Right lobe of liver (tissue), 6 donors: ENCODE results near the gene AQP12A. TPM values are rescaled to one million over a fixed set of nuclear protein-coding genes. Genes with fewer than 3 reads are reported as not detected.

Experiments
- ATAC-seq, 4 donors: fragments of 200-7000 bp; cut with Tn5 transposase; one replicate each; pipeline ENCODE4 v1.9.1; 2020; ENCODE audit warnings: mild to moderate bottlenecking in 4 of 4, moderate library complexity in 4 of 4
- DNase-seq, 3 donors: peaks; one replicate each; pipeline ENCODE4 v3.0.0-alpha.2; 2020
- H3K27ac ChIP-seq, 3 donors: fragments of 200-600 bp; one replicate each; pipeline ENCODE4 v1.8.0; 2022
- H3K27me3 ChIP-seq, 2 donors: fragments of 200-600 bp; one replicate each; pipeline ENCODE4 v1.8.0; 2022
- H3K36me3 ChIP-seq, 4 donors: fragments of 200-600 bp; sonication (generic) in 1 of 4; one replicate each; pipeline versions ENCODE4 v1.5.1 to v1.8.0; 2017 to 2022; ENCODE audit warnings: control low read depth in 1 of 4
- H3K4me1 ChIP-seq, 4 donors: fragments of 200-600 bp; sonication (generic) in 1 of 4; one replicate each; pipeline versions ENCODE4 v1.5.1 to v1.8.0; 2017 to 2022; ENCODE audit warnings: control low read depth in 1 of 4
- H3K4me3 ChIP-seq, 3 donors: fragments of 200-600 bp; one replicate each; pipeline ENCODE4 v1.8.0; 2022
- H3K9me3 ChIP-seq, 4 donors: fragments of 200-600 bp; sonication (generic) in 1 of 4; one replicate each; pipeline versions ENCODE4 v1.5.1 to v1.8.0; 2017 to 2022; ENCODE audit warnings: control low read depth in 1 of 4
- POLR2A ChIP-seq: fragments of 450-650 bp; IDR thresholded peaks from one replicate; pipeline ENCODE4 v1.6.1; 2017; ENCODE audit warnings: antibody characterized with exemption, mild to moderate bottlenecking
- WGBS: methylation state at CpG from one replicate; pipeline ENCODE4 v1.1.6; 2018; ENCODE audit warnings: low coverage, low lambda C conversion rate; ENCODE audit not compliant: insufficient coverage; ENCODE audit errors: missing lambda C conversion rate; 5-methylcytosine and 5-hydroxymethylcytosine counted together
- intact Hi-C, 2 donors: fragments of 100-400 bp; cut with DNase I; formaldehyde crosslinking; loops; one replicate each; pipeline versions ENCODE4 v1.11.2 to v1.14.1; 2022
- total RNA-seq, 6 experiments: library from RNA; depleted of rRNA in 2 of 6; stranded (reverse); fragments of >200 nt in 2 of 6; fragmentation: NEBNext Ultra II Directional in 3 of 6; extraction: Animal tissue kit (Norgen Biotek cat#: 25700) in 3 of 6; gene quantifications; one replicate each; pipeline versions ENCODE4 v1.1.0 to v1.2.4, GENCODE V29; 2016 to 2023
- TF ChIP-seq, protein P1 (sequence below), 4 donors: fragments of 200-600 bp in 3 of 4; fragments of 450-650 bp in 1 of 4; IDR thresholded peaks; one replicate each; pipeline versions ENCODE4 v1.5.1 to v1.8.0; 2016 to 2022; ENCODE audit warnings: antibody characterized with exemption in 4 of 4, mild to moderate bottlenecking in 2 of 4
- donor health status: DM: no; HTN: yes; CAD: no.
- donor health status: DM: no; HTN: no; CAD: no.
- donor health status: DM: no; HTN: no; CAD: no.
- donor health status: DM: no; HTN: yes; CAD: no.
- donor health status: DM: no; HTN: yes; CAD: no.

Gene AQP12A
- total RNA-seq, 6 experiments from 2014 or later, result not detected

DNA sequence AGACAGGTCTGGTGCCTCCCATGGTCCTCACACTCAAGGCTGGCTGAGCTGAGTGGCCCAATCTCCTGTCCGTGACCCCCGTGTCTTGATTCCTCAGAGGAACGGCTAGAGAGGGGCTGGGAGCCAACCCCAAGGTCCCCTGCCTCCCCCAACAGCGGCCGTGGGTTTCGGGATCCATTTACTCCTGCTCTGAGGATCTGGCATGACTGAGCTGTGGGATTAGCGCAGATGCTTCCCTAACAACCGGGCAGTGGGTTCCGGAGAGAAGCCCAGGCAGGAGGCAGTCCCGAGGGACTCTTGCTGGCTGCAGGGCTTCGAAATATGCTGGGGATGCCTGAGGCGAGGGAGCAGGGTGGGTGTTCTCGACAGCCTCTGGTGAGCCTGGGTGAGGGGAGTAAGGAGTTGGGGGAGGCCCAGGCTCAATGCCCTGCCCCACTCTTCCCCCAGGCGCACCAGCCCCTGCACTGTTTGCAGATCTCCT is 47.5 kb upstream of the AQP12A start:
- DNase-seq (peak in 1 of 3 donors; percentile 36), ATAC-seq (no peak)
- no peak overlapping the region for H3K4me3 ChIP-seq
- H3K27ac ChIP-seq, result no peak overlapping the region
- no peaks in the 10 kb centered on the region for H3K36me3 ChIP-seq
- H3K9me3 ChIP-seq, result no peaks in the 10 kb centered on the region
- intact Hi-C loops, result no loop called here
- no peak for TF ChIP-seq POLR2A
- TF ChIP-seq, protein P1, sequence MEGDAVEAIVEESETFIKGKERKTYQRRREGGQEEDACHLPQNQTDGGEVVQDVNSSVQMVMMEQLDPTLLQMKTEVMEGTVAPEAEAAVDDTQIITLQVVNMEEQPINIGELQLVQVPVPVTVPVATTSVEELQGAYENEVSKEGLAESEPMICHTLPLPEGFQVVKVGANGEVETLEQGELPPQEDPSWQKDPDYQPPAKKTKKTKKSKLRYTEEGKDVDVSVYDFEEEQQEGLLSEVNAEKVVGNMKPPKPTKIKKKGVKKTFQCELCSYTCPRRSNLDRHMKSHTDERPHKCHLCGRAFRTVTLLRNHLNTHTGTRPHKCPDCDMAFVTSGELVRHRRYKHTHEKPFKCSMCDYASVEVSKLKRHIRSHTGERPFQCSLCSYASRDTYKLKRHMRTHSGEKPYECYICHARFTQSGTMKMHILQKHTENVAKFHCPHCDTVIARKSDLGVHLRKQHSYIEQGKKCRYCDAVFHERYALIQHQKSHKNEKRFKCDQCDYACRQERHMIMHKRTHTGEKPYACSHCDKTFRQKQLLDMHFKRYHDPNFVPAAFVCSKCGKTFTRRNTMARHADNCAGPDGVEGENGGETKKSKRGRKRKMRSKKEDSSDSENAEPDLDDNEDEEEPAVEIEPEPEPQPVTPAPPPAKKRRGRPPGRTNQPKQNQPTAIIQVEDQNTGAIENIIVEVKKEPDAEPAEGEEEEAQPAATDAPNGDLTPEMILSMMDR (IDR thresholded peaks at IDR 0.05), result no peak
- H3K27me3 ChIP-seq, result no peaks in the 10 kb centered on the region
- WGBS, result 0% methylated on average over 1 of the region's 14 CpGs
- H3K4me1 ChIP-seq, result no peaks in the 10 kb centered on the region

DNA sequence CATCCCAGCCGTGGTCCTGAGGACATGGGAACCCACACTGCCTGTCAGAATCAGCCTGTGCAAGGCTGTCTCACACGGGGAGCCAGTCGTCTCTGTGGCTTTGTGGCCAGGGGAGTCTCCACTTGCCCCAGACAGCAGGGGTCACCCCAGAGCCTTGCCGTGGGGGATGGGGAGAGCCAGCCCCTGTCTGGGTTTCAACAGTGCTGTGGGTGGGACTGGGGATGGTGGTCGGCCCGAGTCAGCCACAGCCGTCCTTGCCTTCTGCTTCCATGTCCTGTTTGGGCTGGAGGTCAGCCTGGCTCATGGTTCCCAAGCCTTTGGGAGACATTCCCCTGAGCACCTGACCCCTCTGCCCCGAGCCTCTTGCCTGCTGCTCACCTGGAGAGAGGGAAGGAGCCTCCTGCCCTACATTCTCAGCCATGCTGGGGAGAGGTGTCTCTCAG is 46.8 kb upstream of the AQP12A start:
- intact Hi-C loops, result no loop called here
- no peak for ATAC-seq
- H3K27ac ChIP-seq, result no peak overlapping the region
- no peaks in the 10 kb centered on the region for H3K9me3 ChIP-seq
- H3K4me3 ChIP-seq, result no peak overlapping the region
- TF ChIP-seq POLR2A, result no peak
- TF ChIP-seq, protein P1 (IDR thresholded peaks at IDR 0.05), result no peak
- peak in 1 of 3 donors; percentile 36 for DNase-seq
- no peaks in the 10 kb centered on the region for H3K4me1 ChIP-seq
- no peaks in the 10 kb centered on the region for H3K27me3 ChIP-seq
- no CpG with 5 or more reads among the region's 8 CpGs for WGBS
- no peaks in the 10 kb centered on the region for H3K36me3 ChIP-seq

DNA sequence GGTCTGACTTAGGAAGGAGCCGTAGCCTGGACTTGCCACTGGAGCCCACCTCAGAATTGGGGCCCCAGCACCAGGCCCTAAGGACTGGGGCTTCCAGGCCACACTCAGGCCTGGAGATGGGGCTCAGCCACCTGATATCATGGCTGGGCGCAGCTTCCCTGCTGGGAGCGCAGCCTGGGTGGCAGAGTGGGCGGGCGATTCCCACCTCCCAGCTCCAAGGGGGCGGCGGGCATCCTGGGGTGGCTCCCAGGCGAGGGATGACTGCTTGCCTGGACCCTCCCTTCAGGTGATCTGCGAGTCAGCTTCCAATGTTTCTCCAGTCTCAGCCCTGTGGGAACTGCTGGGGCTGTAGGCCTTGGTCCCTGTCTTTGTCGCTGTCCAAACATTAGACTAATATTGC is 46.3 kb upstream of the AQP12A start:
- H3K36me3 ChIP-seq, result no peaks in the 10 kb centered on the region
- H3K27me3 ChIP-seq, result no peaks in the 10 kb centered on the region
- WGBS, result 47% methylated on average over 4 of the region's 10 CpGs
- H3K27ac ChIP-seq, result no peak overlapping the region
- H3K9me3 ChIP-seq, result no peaks in the 10 kb centered on the region
- no peak for ATAC-seq
- no peak for DNase-seq
- H3K4me3 ChIP-seq, result no peak overlapping the region
- TF ChIP-seq, protein P1 (IDR thresholded peaks at IDR 0.05), result no peak
- TF ChIP-seq POLR2A, result no peak
- intact Hi-C loops, result no loop called here
- no peaks in the 10 kb centered on the region for H3K4me1 ChIP-seq

DNA sequence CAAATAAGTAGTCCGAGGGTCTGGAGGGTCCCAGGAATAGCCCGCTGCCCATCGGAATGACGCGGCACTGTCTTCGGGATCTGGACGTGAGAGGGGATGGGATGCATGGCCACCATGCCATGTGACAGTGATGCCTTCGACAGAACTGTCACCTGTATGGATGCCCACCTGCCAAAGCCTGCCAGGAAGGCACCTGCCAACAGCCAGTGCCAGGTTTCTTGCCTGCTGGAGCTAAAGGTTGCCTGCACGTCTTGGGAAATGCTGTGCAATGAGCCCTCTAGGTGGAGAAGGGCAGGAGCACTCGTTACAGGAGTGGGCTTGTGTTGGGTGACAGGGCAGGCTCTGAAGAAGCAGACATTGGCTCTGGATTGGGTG is 45.9 kb upstream of the AQP12A start:
- no peaks in the 10 kb centered on the region for H3K4me1 ChIP-seq
- no peaks in the 10 kb centered on the region for H3K27me3 ChIP-seq
- DNase-seq, result no peak
- H3K9me3 ChIP-seq, result no peaks in the 10 kb centered on the region
- no peak for ATAC-seq
- TF ChIP-seq, protein P1 (IDR thresholded peaks at IDR 0.05), result no peak
- TF ChIP-seq POLR2A, result no peak
- intact Hi-C loops, result no loop called here
- WGBS, result 61% methylated on average over 2 of the region's 10 CpGs
- H3K4me3 ChIP-seq, result no peak overlapping the region
- H3K36me3 ChIP-seq, result no peaks in the 10 kb centered on the region
- no peak overlapping the region for H3K27ac ChIP-seq
